Measurements from ENCODE around the gene EPHB1.
"Not testable (repeated sequence)": the region's sequence is repeated elsewhere in the genome, so short reads cannot be mapped to it uniquely, and the experiment has no call there.

The EPHB1 gene

GRCh38 chr3:135040321-135041240, 245.5 kb downstream of the EPHB1 start:
- H3K4me1 Mint-ChIP-seq, result no peaks in the 10 kb centered on the region
- no peak overlapping the region for H3K27ac Mint-ChIP-seq
- H3K36me3 Mint-ChIP-seq, result no peaks in the 10 kb centered on the region
- no peaks in the 10 kb centered on the region for H3K9me3 Mint-ChIP-seq
- H3K27me3 Mint-ChIP-seq, result no peaks in the 10 kb centered on the region
- H3K4me3 Mint-ChIP-seq, result no peak overlapping the region

DNA sequence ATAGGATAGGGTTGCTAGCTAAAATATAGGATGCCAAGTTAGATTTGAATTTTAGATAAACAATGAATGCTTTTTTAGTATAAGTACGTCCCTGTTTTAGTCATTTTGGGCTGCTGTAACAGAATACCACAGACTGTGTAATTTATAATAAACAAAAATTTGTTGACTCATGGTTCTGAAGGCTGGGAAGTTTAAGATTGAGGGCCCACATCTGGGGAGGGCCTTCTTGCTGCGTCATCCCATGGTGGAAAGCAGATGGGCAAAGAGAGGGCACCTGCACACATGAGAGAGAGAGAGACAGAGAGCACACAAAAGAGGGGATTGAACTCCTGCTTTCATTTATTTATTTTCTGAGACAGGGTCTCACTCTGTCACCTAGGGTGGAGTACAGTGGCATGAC, 246.5 kb downstream of the EPHB1 start:
- H3K4me3 Mint-ChIP-seq, result no peak overlapping the region
- no peak overlapping the region for H3K27ac Mint-ChIP-seq
- no peaks in the 10 kb centered on the region for H3K36me3 Mint-ChIP-seq
- H3K9me3 Mint-ChIP-seq, result no peaks in the 10 kb centered on the region
- no peaks in the 10 kb centered on the region for H3K4me1 Mint-ChIP-seq
- H3K27me3 Mint-ChIP-seq, result no peaks in the 10 kb centered on the region

- Mint-ChIP-seq H3K4me3 (no peak overlapping the region), H3K36me3 (no peaks in the 10 kb centered on the region), H3K27me3 (peaks cover 2% of the 10 kb centered on the region), H3K9me3 (no peaks in the 10 kb centered on the region), H3K27ac (no peak overlapping the region), H3K4me1 (no peaks in the 10 kb centered on the region)
These were observed 252.0 kb downstream of the EPHB1 start for GRCh38 chr3:135047061-135047460.

GRCh38 chr3:135050536-135050935, 255.5 kb downstream of the EPHB1 start:
- no peaks in the 10 kb centered on the region for H3K4me1 Mint-ChIP-seq
- H3K27me3 Mint-ChIP-seq, result peaks cover 4% of the 10 kb centered on the region
- H3K36me3 Mint-ChIP-seq, result no peaks in the 10 kb centered on the region
- no peak overlapping the region for H3K27ac Mint-ChIP-seq
- no peaks in the 10 kb centered on the region for H3K9me3 Mint-ChIP-seq
- H3K4me3 Mint-ChIP-seq, result no peak overlapping the region

DNA sequence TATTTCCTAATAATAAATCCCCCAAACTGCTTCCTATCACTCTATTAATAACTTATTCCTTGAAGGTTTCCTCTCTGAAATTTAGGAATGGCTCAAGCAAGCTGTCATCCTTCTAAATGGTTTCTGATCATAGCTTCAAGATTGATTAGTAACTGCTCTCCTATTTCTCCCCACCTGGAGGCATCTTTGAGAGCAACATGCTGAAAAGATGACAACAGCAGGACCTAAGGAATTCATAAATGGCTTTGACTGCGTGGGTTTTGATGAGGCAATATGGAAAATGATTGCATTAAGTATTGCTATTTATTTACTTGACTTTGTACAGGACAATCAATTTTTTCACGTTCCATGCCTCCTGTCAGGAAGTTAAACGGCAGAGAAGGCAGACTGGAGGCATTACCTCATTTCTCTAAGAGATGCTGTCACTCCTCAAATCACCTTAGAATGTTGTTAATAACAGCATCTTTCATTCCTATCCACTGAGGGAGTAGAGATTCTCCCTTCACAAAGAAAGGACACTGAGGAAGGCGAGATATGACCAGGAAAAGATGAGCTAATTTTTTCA, 256.4 kb downstream of the EPHB1 start:
- Mint-ChIP-seq H3K4me3 (no peak overlapping the region), H3K27me3 (peaks cover 4% of the 10 kb centered on the region), H3K36me3 (no peaks in the 10 kb centered on the region), H3K27ac (no peak overlapping the region), H3K4me1 (no peaks in the 10 kb centered on the region), H3K9me3 (no peaks in the 10 kb centered on the region)

- H3K9me3 Mint-ChIP-seq, result no peaks in the 10 kb centered on the region
- no peaks in the 10 kb centered on the region for H3K36me3 Mint-ChIP-seq
- H3K4me1 Mint-ChIP-seq, result no peaks in the 10 kb centered on the region
- H3K4me3 Mint-ChIP-seq, result no peak overlapping the region
- H3K27ac Mint-ChIP-seq, result no peak overlapping the region
- H3K27me3 Mint-ChIP-seq, result peaks cover 4% of the 10 kb centered on the region
These were observed 260.4 kb downstream of the EPHB1 start for GRCh38 chr3:135055449-135055848.

- Mint-ChIP-seq H3K4me1 (no peaks in the 10 kb centered on the region), H3K36me3 (no peaks in the 10 kb centered on the region), H3K27me3 (peaks cover 4% of the 10 kb centered on the region), H3K9me3 (no peaks in the 10 kb centered on the region), H3K4me3 (no peak overlapping the region), H3K27ac (no peak overlapping the region)
These were observed 261.1 kb downstream of the EPHB1 start for GRCh38 chr3:135056084-135056730.

- no peaks in the 10 kb centered on the region for H3K4me1 Mint-ChIP-seq
- H3K4me3 Mint-ChIP-seq, result no peak overlapping the region
- H3K36me3 Mint-ChIP-seq, result no peaks in the 10 kb centered on the region
- H3K27ac Mint-ChIP-seq, result no peak overlapping the region
- no peaks in the 10 kb centered on the region for H3K9me3 Mint-ChIP-seq
- H3K27me3 Mint-ChIP-seq, result peaks cover 4% of the 10 kb centered on the region
These were observed 261.8 kb downstream of the EPHB1 start for GRCh38 chr3:135056733-135057310.

GRCh38 chr3:135057996-135058395, 262.9 kb downstream of the EPHB1 start:
- no peak overlapping the region for H3K4me3 Mint-ChIP-seq
- H3K27ac Mint-ChIP-seq, result no peak overlapping the region
- H3K9me3 Mint-ChIP-seq, result no peaks in the 10 kb centered on the region
- H3K4me1 Mint-ChIP-seq, result no peaks in the 10 kb centered on the region
- no peaks in the 10 kb centered on the region for H3K36me3 Mint-ChIP-seq
- H3K27me3 Mint-ChIP-seq, result no peaks in the 10 kb centered on the region

DNA sequence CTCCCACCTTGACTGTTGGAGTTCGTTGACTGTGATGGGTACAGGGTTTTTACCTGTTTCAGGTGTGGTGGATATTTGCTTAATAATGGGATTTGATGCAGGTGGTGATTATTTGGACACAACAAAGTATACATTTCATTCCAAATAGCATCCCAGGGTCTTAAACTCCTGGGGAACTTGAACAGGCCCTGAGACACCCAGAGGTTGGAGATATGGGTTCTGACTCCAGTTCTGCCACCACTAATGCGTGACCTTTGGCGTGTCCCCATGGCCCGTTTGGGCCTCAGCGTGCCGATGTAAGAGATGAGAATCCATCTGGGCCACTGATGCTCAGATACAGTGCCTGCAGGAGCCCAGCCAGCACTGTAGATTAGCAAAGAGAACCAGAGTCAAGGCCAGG, 264.5 kb downstream of the EPHB1 start:
- Mint-ChIP-seq H3K4me1 (no peaks in the 10 kb centered on the region), H3K36me3 (no peaks in the 10 kb centered on the region), H3K27ac (no peak overlapping the region), H3K9me3 (no peaks in the 10 kb centered on the region), H3K4me3 (no peak overlapping the region), H3K27me3 (no peaks in the 10 kb centered on the region)

- not testable (repeated sequence) for H3K36me3 Mint-ChIP-seq, H3K4me3 Mint-ChIP-seq, H3K27me3 Mint-ChIP-seq, H3K9me3 Mint-ChIP-seq, H3K27ac Mint-ChIP-seq, H3K4me1 Mint-ChIP-seq
These were observed 272.0 kb downstream of the EPHB1 start for GRCh38 chr3:135066844-135067727.

- Mint-ChIP-seq H3K27ac (no peak overlapping the region), H3K36me3 (no peaks in the 10 kb centered on the region), H3K4me1 (no peaks in the 10 kb centered on the region)
These were observed 273.0 kb downstream of the EPHB1 start for GRCh38 chr3:135068011-135068410.

GRCh38 chr3:135069406-135069805, 274.3 kb downstream of the EPHB1 start:
- H3K9me3 Mint-ChIP-seq, result peaks cover 12% of the 10 kb centered on the region
- H3K27ac Mint-ChIP-seq, result no peak overlapping the region
- no peak overlapping the region for H3K4me3 Mint-ChIP-seq
- peaks cover 3% of the 10 kb centered on the region for H3K27me3 Mint-ChIP-seq
- H3K36me3 Mint-ChIP-seq, result no peaks in the 10 kb centered on the region
- no peaks in the 10 kb centered on the region for H3K4me1 Mint-ChIP-seq

More at GRCh38 chr3:135068011-135068410, 273.0 kb downstream of the EPHB1 start:
- H3K9me3 Mint-ChIP-seq, result peaks cover 9% of the 10 kb centered on the region
- H3K27me3 Mint-ChIP-seq, result no peaks in the 10 kb centered on the region
- no peak overlapping the region for H3K4me3 Mint-ChIP-seq

DNA sequence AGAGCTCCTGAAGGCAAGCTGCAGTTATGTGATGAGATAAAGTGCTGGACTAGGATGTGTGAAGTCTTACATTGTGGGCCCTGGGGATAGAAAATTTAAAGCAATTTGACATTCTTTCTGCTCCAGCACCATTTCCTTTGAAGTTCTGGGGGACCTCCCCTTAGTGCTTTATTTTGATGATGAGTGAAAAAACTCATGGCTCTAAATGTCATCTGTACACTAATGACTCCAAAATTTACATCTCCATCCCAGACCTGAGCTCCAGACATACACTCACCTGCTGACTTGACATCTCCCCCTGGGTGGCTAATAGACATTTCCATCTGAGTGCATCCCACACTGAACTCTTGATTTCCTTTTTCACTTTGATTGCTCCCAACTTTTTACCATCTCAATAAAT, 276.4 kb downstream of the EPHB1 start:
- H3K4me3 Mint-ChIP-seq, result no peak overlapping the region
- no peaks in the 10 kb centered on the region for H3K4me1 Mint-ChIP-seq
- no peaks in the 10 kb centered on the region for H3K36me3 Mint-ChIP-seq
- H3K9me3 Mint-ChIP-seq, result peaks cover 4% of the 10 kb centered on the region
- peaks cover 3% of the 10 kb centered on the region for H3K27me3 Mint-ChIP-seq
- no peak overlapping the region for H3K27ac Mint-ChIP-seq

DNA sequence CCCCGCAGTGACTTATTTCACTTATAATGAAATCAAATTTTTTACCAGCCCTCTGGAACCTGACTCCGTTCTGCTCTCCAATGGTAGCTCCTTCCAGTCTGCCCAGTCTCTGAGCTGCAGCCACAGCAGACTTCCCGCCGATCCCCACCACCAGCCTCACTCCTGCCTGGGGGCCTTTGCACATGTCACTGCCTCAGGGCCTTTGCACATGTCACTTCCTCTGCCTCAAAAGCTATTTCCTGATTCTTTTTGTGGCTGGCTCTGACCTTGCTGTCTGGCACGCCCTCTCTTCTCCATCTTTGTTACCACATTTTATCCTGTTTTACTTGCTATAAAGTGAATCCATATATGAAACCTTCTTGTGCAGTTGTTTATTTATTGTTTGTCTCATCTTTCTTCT, 277.4 kb downstream of the EPHB1 start:
- Mint-ChIP-seq H3K4me3 (no peak overlapping the region), H3K27ac (peak overlapping the region; percentile 8), H3K4me1 (no peaks in the 10 kb centered on the region), H3K9me3 (peaks cover 4% of the 10 kb centered on the region), H3K36me3 (no peaks in the 10 kb centered on the region), H3K27me3 (peaks cover 3% of the 10 kb centered on the region)
